Mucosa of rectum (tissue), 2 donors: ENCODE results near the gene TMEM63C.
"Not testable (repeated sequence)": the region's sequence is repeated elsewhere in the genome, so short reads cannot be mapped to it uniquely, and the experiment has no call there.

ENCODE experiments used
- H3K27ac ChIP-seq, 2 donors: one replicate each; pipeline ENCODE4 v1.7.0; 2013; ENCODE audit warnings: inconsistent platforms in 2 of 2, low read depth in 2 of 2, low read length in 2 of 2
- H3K27me3 ChIP-seq, 2 donors: one replicate each; pipeline ENCODE4 v1.7.0; 2013; ENCODE audit warnings: low read length in 2 of 2; ENCODE audit not compliant: control insufficient read depth in 2 of 2, insufficient read depth in 2 of 2
- H3K36me3 ChIP-seq, 2 donors: one replicate each; pipeline ENCODE4 v1.7.0; 2013; ENCODE audit warnings: low read length in 2 of 2; ENCODE audit not compliant: control insufficient read depth in 2 of 2, insufficient read depth in 2 of 2
- H3K4me1 ChIP-seq, 2 donors: one replicate each; pipeline ENCODE4 v1.7.0; 2013; ENCODE audit warnings: low read length in 2 of 2, mild to moderate bottlenecking in 1 of 2; ENCODE audit not compliant: control insufficient read depth in 2 of 2, insufficient read depth in 2 of 2
- H3K4me3 ChIP-seq, 2 donors: one replicate each; pipeline ENCODE4 v1.7.0; 2013; ENCODE audit warnings: low read length in 2 of 2
- H3K9ac ChIP-seq, 2 donors: one replicate each; pipeline ENCODE4 v1.7.0; 2013; ENCODE audit warnings: low read length in 2 of 2, low read depth in 1 of 2, mild to moderate bottlenecking in 1 of 2
- H3K9me3 ChIP-seq, 2 donors: one replicate each; pipeline ENCODE4 v1.7.0; 2013; ENCODE audit warnings: low read length in 2 of 2; ENCODE audit not compliant: control insufficient read depth in 2 of 2
- donor health status: healthy.
- donor health status: Normal muscosa, but diverticular disease.

The TMEM63C gene

DNA sequence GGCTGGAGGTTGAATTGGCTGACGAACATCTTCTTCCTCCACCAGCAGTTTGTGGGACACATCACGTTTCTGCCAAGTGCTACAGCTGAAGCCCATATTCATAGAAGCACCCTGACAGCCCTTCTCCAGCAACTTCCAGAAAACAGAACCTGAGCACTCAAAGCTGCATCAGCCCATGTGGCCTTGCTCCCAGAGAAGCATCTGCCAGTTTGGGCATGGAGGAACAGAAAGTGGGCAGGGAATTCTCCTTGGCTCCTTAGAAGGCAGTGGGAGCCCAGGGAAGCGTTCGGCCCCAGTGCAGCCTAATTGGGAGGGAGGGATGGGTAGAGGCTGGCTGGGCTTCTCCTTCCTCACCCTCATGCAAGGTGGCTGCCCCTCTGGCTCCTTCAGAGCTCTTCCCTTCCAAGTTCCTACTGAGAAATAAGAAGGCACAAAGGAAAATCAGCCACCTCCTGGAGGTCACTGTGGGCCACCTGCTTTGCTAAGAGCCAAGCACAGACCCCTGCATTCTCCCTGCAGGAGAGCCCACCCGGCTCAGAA, 93.5 kb downstream of the TMEM63C start:
- Histone ChIP-seq H3K9ac (no peak overlapping the region), H3K4me3 (no peak overlapping the region), H3K36me3 (peaks cover 4 to 10% of the 10 kb centered on the region in 2 donors), H3K27me3 (peaks cover 0 to 3% of the 10 kb centered on the region in 2 donors), H3K4me1 (no peaks in the 10 kb centered on the region), H3K27ac (no peak overlapping the region), H3K9me3 (no peaks in the 10 kb centered on the region)

GRCh38 chr14:77275601-77276017, 94.0 kb downstream of the TMEM63C start:
- Histone ChIP-seq H3K27me3 (peaks cover 0 to 3% of the 10 kb centered on the region in 2 donors), H3K4me3 (no peak overlapping the region), H3K9ac (no peak overlapping the region), H3K4me1 (no peaks in the 10 kb centered on the region), H3K36me3 (peaks cover 4 to 10% of the 10 kb centered on the region in 2 donors), H3K9me3 (no peaks in the 10 kb centered on the region), H3K27ac (no peak overlapping the region)

DNA sequence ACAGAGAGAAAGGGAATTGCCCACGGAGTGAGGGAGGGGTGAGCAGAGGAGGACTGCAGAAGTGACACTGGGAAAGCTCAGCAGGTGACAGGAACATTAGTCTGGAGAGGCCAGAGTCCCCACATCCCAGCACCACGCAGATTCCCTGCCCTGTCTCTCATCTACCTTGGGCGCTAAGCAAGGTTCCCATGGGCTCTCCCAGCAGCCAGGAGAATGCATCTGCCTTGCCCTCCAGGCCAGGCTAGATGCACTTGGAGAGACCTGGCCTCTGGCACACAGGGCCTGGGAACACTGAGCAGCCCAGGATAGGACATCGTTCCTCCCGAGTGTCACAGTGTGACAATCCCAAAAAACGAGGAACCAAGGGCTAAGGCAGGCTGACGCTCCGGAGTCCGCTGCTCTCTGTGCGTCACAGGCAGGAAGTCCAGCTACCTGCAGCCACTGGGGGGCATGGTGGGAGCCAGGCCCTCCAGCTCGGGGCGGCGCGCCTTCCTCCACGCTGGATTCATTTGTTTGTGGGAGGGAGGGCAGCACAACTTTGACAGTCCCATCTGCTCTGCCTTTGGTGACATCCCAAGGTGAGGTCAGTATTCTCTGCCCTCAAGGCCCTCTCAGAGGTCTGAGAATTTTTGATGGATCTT, 94.8 kb downstream of the TMEM63C start:
- no peak overlapping the region for H3K9ac ChIP-seq
- H3K4me3 ChIP-seq, result no peak overlapping the region
- peaks cover 0 to under 1% of the 10 kb centered on the region in 2 donors for H3K27me3 ChIP-seq
- H3K36me3 ChIP-seq, result peaks cover 4 to 10% of the 10 kb centered on the region in 2 donors
- no peaks in the 10 kb centered on the region for H3K4me1 ChIP-seq
- no peak overlapping the region for H3K27ac ChIP-seq
- no peaks in the 10 kb centered on the region for H3K9me3 ChIP-seq

DNA sequence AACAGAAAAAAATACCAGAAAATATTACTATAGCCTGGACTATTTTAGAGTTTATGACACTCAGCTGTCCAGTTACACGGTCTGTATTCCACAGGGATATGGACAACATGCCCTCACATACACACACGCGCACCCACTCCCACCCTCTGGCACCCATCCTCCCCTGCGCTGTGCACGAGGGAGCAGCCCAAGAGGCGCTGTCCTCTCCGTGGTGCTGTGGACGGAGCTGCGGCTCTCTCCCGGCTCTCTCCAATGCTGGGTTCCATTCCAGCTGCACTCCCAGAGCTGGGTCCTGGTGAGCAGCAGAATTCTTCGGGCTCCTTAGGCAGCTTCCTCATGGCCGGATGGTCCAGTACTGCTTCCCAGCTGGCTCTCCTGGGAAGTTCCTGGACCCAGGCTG, 95.4 kb downstream of the TMEM63C start:
- H3K27me3 ChIP-seq, result no peaks in the 10 kb centered on the region
- H3K27ac ChIP-seq, result no peak overlapping the region
- H3K9ac ChIP-seq, result no peak overlapping the region
- H3K36me3 ChIP-seq, result peaks cover 4 to 10% of the 10 kb centered on the region in 2 donors
- H3K4me3 ChIP-seq, result no peak overlapping the region
- H3K4me1 ChIP-seq, result no peaks in the 10 kb centered on the region
- no peaks in the 10 kb centered on the region for H3K9me3 ChIP-seq

DNA sequence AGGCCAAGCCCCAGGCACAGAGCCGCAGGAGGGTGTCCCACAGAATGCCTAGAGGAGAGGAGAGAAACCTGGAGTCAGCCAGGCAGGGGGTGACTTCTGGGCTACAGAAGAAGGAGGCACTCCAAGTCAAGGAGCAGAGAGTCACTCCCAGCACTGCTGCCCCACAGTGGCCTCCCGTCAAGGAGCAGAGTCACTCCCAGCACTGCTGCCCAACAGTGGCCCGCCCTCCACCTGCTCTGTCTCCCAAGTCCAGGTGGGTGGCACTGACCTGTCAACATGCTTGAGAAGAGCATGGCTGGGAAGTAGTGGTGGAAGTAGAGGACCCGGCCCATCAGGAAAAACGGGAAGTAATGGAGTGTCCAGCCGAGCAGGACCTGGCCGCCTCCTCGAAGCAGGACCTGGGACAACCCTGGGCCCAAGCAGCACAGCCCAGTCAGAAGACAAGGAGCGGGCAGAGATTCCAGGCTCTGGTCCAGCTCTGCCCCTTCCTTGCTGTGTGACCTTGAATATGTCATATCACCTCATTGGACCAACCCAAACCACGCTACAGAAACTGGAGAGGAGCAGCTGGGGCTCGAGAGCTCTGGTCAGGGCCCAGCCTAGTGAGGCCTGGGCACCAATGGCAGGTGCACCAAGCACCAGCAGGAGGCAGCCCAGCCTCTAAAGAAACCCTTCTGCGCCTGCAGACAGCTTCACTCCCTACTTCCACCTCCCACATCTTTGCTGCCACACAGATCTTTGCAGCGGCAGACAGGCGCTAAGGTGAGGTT, 97.0 kb downstream of the TMEM63C start:
- Histone ChIP-seq H3K9ac (no peak overlapping the region), H3K9me3 (no peaks in the 10 kb centered on the region), H3K4me3 (no peak overlapping the region), H3K27me3 (no peaks in the 10 kb centered on the region), H3K27ac (no peak overlapping the region), H3K36me3 (peaks cover 10 to 16% of the 10 kb centered on the region in 2 donors), H3K4me1 (no peaks in the 10 kb centered on the region)

DNA sequence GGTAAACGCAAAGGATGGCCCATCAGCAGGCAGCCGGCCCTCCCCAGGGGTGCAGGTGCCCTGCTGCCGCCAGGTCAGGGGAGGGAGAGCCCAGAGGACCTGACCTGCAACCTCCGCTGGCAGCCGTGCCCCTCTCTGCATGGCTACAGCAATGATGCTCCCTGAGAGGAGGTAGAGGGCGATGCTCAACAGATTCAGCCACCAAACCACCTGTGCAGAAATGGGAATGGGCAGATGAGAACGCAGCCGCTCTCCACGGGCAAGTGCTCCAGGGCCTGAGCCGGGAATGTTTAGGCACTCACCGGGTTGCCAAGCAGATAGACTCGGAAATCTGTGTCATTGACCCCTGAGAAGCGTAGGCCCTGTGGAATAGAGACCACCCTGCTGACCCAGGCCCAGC, 98.1 kb downstream of the TMEM63C start:
- Histone ChIP-seq H3K9ac (no peak overlapping the region), H3K27ac (no peak overlapping the region), H3K4me1 (no peaks in the 10 kb centered on the region), H3K27me3 (no peaks in the 10 kb centered on the region), H3K9me3 (no peaks in the 10 kb centered on the region), H3K36me3 (peaks cover 17 to 21% of the 10 kb centered on the region in 2 donors), H3K4me3 (no peak overlapping the region)

GRCh38 chr14:77280921-77281320, 99.3 kb downstream of the TMEM63C start:
- not testable (repeated sequence) for H3K9ac ChIP-seq, H3K9me3 ChIP-seq, H3K4me3 ChIP-seq, H3K4me1 ChIP-seq, H3K27me3 ChIP-seq, H3K27ac ChIP-seq
- peaks cover 28 to 29% of the 10 kb centered on the region in 2 donors for H3K36me3 ChIP-seq

DNA sequence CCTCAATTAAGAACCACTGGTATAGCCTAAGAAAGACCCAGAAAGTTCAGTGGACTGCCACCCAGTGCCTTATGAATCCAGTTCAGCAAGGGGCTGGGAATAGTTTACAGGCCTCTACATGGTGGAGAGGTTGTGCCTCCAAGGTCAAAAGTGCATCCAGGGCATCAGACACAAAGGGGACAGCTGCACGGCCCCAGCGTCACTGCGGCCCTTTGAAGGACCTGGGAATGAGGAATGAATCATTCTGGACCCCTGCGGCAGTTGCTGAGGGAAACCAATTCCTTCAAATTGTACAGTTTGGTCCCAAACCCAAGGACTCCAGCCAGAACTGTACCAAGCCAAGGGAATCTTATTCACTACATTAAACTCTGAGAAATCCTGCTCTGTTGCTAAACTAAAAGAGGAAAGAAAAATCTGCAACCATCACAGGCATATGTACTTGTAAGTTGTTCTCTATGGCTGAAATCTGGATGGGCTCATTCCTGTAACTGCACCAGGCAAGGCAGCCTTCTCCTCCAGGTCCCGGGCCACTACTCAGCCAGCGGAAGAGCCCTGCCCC, 100.3 kb downstream of the TMEM63C start:
- H3K36me3 ChIP-seq, result peaks cover 31 to 32% of the 10 kb centered on the region in 2 donors
- H3K4me3 ChIP-seq, result no peak overlapping the region
- no peaks in the 10 kb centered on the region for H3K4me1 ChIP-seq
- H3K9ac ChIP-seq, result no peak overlapping the region
- H3K27me3 ChIP-seq, result no peaks in the 10 kb centered on the region
- no peaks in the 10 kb centered on the region for H3K9me3 ChIP-seq
- H3K27ac ChIP-seq, result no peak overlapping the region

- H3K9ac ChIP-seq, result no peak overlapping the region
- H3K36me3 ChIP-seq, result peaks cover 30 to 31% of the 10 kb centered on the region in 2 donors
- H3K4me1 ChIP-seq, result no peaks in the 10 kb centered on the region
- H3K4me3 ChIP-seq, result no peak overlapping the region
- H3K27ac ChIP-seq, result no peak overlapping the region
- H3K9me3 ChIP-seq, result no peaks in the 10 kb centered on the region
- H3K27me3 ChIP-seq, result no peaks in the 10 kb centered on the region
Measured at GRCh38 chr14:77284066-77284465, 102.5 kb downstream of the TMEM63C start.

GRCh38 chr14:77284466-77284865, 102.9 kb downstream of the TMEM63C start:
- H3K9me3 ChIP-seq, result no peaks in the 10 kb centered on the region
- no peak overlapping the region for H3K27ac ChIP-seq
- H3K36me3 ChIP-seq, result peaks cover 27 to 31% of the 10 kb centered on the region in 2 donors
- no peaks in the 10 kb centered on the region for H3K27me3 ChIP-seq
- H3K9ac ChIP-seq, result no peak overlapping the region
- no peaks in the 10 kb centered on the region for H3K4me1 ChIP-seq
- H3K4me3 ChIP-seq, result no peak overlapping the region
